SU-DHL-6 (cell line): ENCODE results near the gene SFRP5.

Source experiments
- EZH2phosphoT487 ChIP-seq: fragments of 200-600 bp; sonication (generic), shearing (Covaris generic); conservative IDR thresholded peaks from 2 replicates; pipeline ENCODE4 v1.6.1; 2018; ENCODE audit warnings: mild to moderate bottlenecking, antibody characterized with exemption, low read length, moderate library complexity, mixed read lengths
- TF ChIP-seq, protein P1 (sequence below): fragments of 200-600 bp; sonication (generic); IDR thresholded peaks from one replicate; pipeline ENCODE4 v1.5.1; 2017; ENCODE audit warnings: antibody characterized with exemption, mild to moderate bottlenecking, low read length, moderate library complexity; ENCODE audit not compliant: insufficient read depth, poor library complexity, severe bottlenecking

DNA sequence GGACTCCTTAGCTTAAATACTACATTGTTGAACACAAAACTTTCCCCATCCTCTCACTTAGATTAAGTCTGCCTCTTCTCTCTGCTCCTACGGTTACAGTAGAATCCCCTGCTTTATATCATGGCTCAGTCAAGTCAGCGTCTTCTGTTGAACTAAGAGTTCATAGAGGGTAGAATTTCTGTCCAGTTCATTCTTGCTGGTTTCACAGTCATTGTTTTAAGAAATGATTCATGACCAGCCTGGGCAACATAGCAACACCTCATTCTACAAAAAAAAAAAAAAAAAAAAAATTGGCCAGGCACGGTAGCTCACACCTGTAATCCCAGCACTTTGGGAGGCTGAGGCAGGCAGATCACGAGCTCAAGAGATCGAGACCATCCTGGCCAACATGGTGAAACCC lies 38.5 kb downstream of the SFRP5 start:
- TF ChIP-seq, protein P1, sequence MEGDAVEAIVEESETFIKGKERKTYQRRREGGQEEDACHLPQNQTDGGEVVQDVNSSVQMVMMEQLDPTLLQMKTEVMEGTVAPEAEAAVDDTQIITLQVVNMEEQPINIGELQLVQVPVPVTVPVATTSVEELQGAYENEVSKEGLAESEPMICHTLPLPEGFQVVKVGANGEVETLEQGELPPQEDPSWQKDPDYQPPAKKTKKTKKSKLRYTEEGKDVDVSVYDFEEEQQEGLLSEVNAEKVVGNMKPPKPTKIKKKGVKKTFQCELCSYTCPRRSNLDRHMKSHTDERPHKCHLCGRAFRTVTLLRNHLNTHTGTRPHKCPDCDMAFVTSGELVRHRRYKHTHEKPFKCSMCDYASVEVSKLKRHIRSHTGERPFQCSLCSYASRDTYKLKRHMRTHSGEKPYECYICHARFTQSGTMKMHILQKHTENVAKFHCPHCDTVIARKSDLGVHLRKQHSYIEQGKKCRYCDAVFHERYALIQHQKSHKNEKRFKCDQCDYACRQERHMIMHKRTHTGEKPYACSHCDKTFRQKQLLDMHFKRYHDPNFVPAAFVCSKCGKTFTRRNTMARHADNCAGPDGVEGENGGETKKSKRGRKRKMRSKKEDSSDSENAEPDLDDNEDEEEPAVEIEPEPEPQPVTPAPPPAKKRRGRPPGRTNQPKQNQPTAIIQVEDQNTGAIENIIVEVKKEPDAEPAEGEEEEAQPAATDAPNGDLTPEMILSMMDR, result no peak
- TF ChIP-seq EZH2phosphoT487, result no peak
